Endothelial cell (in vitro differentiated cells): ENCODE results near the gene GMNN. TPM values are rescaled to one million over a fixed set of nuclear protein-coding genes. Genes with fewer than 3 reads are reported as not detected.

Experiments used
- DNase-seq: peaks from one replicate; pipeline ENCODE4 v3.0.0; 2021; ENCODE audit warnings: low spot score
- H3K27ac Mint-ChIP-seq: one replicate; pipeline ENCODE4 v1.8.0; 2021; ENCODE audit warnings: mixed read lengths, inconsistent platforms; ENCODE audit not compliant: unreplicated experiment
- H3K27me3 Mint-ChIP-seq: one replicate; pipeline ENCODE4 v1.8.0; 2021; ENCODE audit warnings: mild to moderate bottlenecking, moderate library complexity, mixed read lengths, inconsistent platforms; ENCODE audit not compliant: unreplicated experiment
- H3K36me3 Mint-ChIP-seq: one replicate; pipeline ENCODE4 v1.8.0; 2021; ENCODE audit warnings: mild to moderate bottlenecking, low read depth, mixed read lengths, inconsistent platforms; ENCODE audit not compliant: unreplicated experiment
- H3K4me1 Mint-ChIP-seq: one replicate; pipeline ENCODE4 v1.8.0; 2021; ENCODE audit warnings: mild to moderate bottlenecking, mixed read lengths, inconsistent platforms; ENCODE audit not compliant: unreplicated experiment
- H3K4me3 Mint-ChIP-seq: one replicate; pipeline ENCODE4 v1.8.0; 2021; ENCODE audit warnings: mild to moderate bottlenecking, mixed read lengths, inconsistent platforms; ENCODE audit not compliant: unreplicated experiment
- H3K9me3 Mint-ChIP-seq: one replicate; pipeline ENCODE4 v1.8.0; 2021; ENCODE audit warnings: mixed read lengths, inconsistent platforms; ENCODE audit not compliant: unreplicated experiment
- CTCF ChIP-seq: fragments of 200-600 bp; sonication (generic); IDR thresholded peaks from one replicate; pipeline ENCODE4 v1.5.0; 2021; ENCODE audit warnings: antibody characterized with exemption; ENCODE audit not compliant: unreplicated experiment
- total RNA-seq: library from RNA; stranded (reverse); fragmentation: NEBNext Ultra II Directional; extraction: Animal tissue kit (Norgen Biotek cat#: 25700); gene quantifications from one replicate; pipeline ENCODE4 v1.2.1, GENCODE V29; 2021; ENCODE audit not compliant: unreplicated experiment

Gene GMNN
- total RNA-seq, 1 donor from 2014 or later = 24.7 TPM

- no peak for TF ChIP-seq CTCF
- Mint-ChIP-seq H3K4me1 (peaks cover 13% of the 10 kb centered on the region), H3K9me3 (no peaks in the 10 kb centered on the region), H3K4me3 (no peak overlapping the region), H3K27ac (no peak overlapping the region), H3K36me3 (no peaks in the 10 kb centered on the region), H3K27me3 (no peaks in the 10 kb centered on the region)
- no peak for DNase-seq
Measured at GRCh38 chr6:24780206-24780605, 5.5 kb downstream of the GMNN start.

GRCh38 chr6:24788031-24788665, 13.4 kb downstream of the GMNN start:
- peaks cover 8% of the 10 kb centered on the region for H3K36me3 Mint-ChIP-seq
- H3K9me3 Mint-ChIP-seq = no peaks in the 10 kb centered on the region
- no peak overlapping the region for H3K27ac Mint-ChIP-seq
- no peak for TF ChIP-seq CTCF
- H3K27me3 Mint-ChIP-seq = no peaks in the 10 kb centered on the region
- DNase-seq = no peak
- no peak overlapping the region for H3K4me3 Mint-ChIP-seq
- peaks cover 3% of the 10 kb centered on the region for H3K4me1 Mint-ChIP-seq

DNA sequence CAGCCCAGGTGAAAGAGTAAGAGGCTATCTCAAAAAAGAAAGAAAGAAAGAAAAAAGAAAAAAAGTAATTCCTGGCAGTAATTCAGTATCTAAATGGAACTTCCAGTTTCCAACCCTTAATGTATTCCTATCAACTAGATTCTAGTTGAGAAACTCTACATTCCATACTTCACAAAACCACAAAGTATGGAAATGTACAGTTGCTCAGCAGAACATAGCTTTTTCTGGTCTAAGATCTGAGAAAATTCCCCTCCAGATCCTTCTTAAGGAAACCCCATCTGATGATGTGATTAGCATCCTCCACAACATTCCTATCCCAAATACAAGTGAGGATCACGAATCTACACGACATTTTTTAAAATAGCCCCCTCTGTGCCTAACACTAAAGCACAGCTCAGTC, 20.4 kb downstream of the GMNN start:
- Mint-ChIP-seq H3K36me3 (no peaks in the 10 kb centered on the region), H3K27me3 (no peaks in the 10 kb centered on the region), H3K27ac (no peak overlapping the region), H3K4me1 (no peaks in the 10 kb centered on the region), H3K9me3 (no peaks in the 10 kb centered on the region), H3K4me3 (no peak overlapping the region)
- no peak for DNase-seq
- no peak for TF ChIP-seq CTCF

- TF ChIP-seq CTCF = no peak
- no peak for DNase-seq
- Mint-ChIP-seq H3K27ac (no peak overlapping the region), H3K4me3 (no peak overlapping the region), H3K4me1 (no peaks in the 10 kb centered on the region), H3K27me3 (no peaks in the 10 kb centered on the region), H3K9me3 (no peaks in the 10 kb centered on the region), H3K36me3 (no peaks in the 10 kb centered on the region)
Measured at GRCh38 chr6:24796616-24797290, 22.0 kb downstream of the GMNN start.

DNA sequence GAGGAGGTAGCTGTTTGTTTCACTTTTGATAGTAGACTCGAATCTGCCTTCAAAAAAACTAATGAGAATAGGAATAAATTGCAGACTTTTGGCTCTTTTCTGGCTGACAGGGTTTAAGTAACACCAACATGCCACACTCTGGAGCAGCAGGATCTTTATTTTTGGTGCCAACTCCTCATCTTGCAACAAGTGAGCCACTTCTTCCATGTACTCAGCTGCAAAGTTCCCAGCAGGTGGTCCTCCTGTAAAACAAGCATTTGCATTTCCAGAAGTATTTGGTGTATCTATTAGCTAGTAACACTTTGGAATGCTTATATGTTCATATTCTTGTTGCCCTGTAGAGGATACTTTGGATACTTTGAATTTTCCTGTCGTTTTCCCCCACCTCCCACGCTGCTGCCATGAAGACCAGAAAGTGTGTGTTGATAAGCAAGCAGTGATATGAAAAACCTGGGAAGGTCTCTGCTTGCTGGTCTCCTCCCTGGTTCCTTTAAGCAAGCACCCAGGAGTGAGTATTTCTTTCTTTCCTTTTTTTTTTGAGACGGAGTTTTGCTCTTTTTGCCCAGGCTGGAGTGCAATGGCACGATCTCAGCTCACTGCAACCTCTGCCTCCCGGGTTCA, 23.0 kb downstream of the GMNN start:
- H3K36me3 Mint-ChIP-seq = no peaks in the 10 kb centered on the region
- no peak for DNase-seq

More for the DNA sequence above, 23.0 kb downstream of the GMNN start:
- TF ChIP-seq CTCF = no peak
- Mint-ChIP-seq H3K27me3 (no peaks in the 10 kb centered on the region), H3K4me1 (no peaks in the 10 kb centered on the region), H3K27ac (no peak overlapping the region), H3K4me3 (no peak overlapping the region), H3K9me3 (no peaks in the 10 kb centered on the region)
